Caco-2 (cell line): Measurements from ENCODE around the gene ZBTB5. TPM values are rescaled to one million over a fixed set of nuclear protein-coding genes. Genes with fewer than 3 reads are reported as not detected.

Source experiments
- BruUV-seq: library from RNA; stranded (reverse); fragments of 400-500 nt; replicated peaks from 2 replicates; lab custom pipeline; 2021; lab: Mats Ljungman, UMichigan
- CTCF ChIA-PET: fragments of 300-600 bp; sonication (Branson Sonifier 250); formaldehyde crosslinking; loops from one replicate; lab custom pipeline; 2022; ENCODE audit warnings: antibody characterized with exemption; lab: Charles Lee
- POLR2A ChIA-PET: fragments of 300-600 bp; sonication (Branson Sonifier 250); formaldehyde crosslinking; loops from one replicate; lab custom pipeline; 2022; ENCODE audit warnings: antibody characterized with exemption; lab: Charles Lee
- DNase-seq, 2 experiments: peaks; one replicate each; pipeline versions ENCODE4 v3.0.0 to v3.0.0-alpha.2; 2020 to 2022
- H3K27me3 ChIP-seq: replicated peaks from 2 replicates; pipeline ENCODE4 v1.6.0; 2011; ENCODE audit warnings: low read length; ENCODE audit not compliant: control insufficient read depth, insufficient read depth
- H3K36me3 ChIP-seq: 2 replicates; pipeline ENCODE4 v1.5.1; 2011; ENCODE audit warnings: low read length; ENCODE audit not compliant: control insufficient read depth, insufficient read depth
- H3K4me1 ChIP-seq: fragments of 250-450 bp; sonication (Bioruptor Pico); 2 replicates; pipeline ENCODE4 v1.5.1; 2020; ENCODE audit warnings: mild to moderate bottlenecking
- H3K4me3 ChIP-seq: 2 replicates; pipeline ENCODE4 v1.5.1; 2011; ENCODE audit warnings: low read depth, mild to moderate bottlenecking, control low read depth, low read length
- H3K9me3 ChIP-seq: fragments of 250-450 bp; sonication (Bioruptor Pico); 2 replicates; pipeline ENCODE4 v1.5.1; 2020; ENCODE audit warnings: mild to moderate bottlenecking, moderate library complexity
- H3K27ac Mint-ChIP-seq: one replicate; pipeline ENCODE4 v1.8.0; 2022; ENCODE audit warnings: mixed read lengths; ENCODE audit not compliant: unreplicated experiment
- H3K27me3 Mint-ChIP-seq: one replicate; pipeline ENCODE4 v1.8.0; 2022; ENCODE audit warnings: mixed read lengths; ENCODE audit not compliant: insufficient read depth, unreplicated experiment
- H3K36me3 Mint-ChIP-seq: one replicate; pipeline ENCODE4 v1.8.0; 2022; ENCODE audit warnings: mild to moderate bottlenecking, mixed read lengths; ENCODE audit not compliant: insufficient read depth, unreplicated experiment
- H3K4me1 Mint-ChIP-seq: one replicate; pipeline ENCODE4 v1.8.0; 2022; ENCODE audit warnings: low read depth, mixed read lengths; ENCODE audit not compliant: unreplicated experiment
- H3K4me3 Mint-ChIP-seq: one replicate; pipeline ENCODE4 v1.8.0; 2022; ENCODE audit warnings: mild to moderate bottlenecking, moderate library complexity, mixed read lengths; ENCODE audit not compliant: unreplicated experiment
- H3K9me3 Mint-ChIP-seq: one replicate; pipeline ENCODE4 v1.8.0; 2022; ENCODE audit warnings: mixed read lengths; ENCODE audit not compliant: unreplicated experiment
- CTCF ChIP-seq, 2 experiments: fragments of 200-600 bp in 1 of 2; IDR thresholded peaks; 1 replicate in 1 of 2; 2 replicates in 1 of 2; pipeline versions ENCODE4 v1.5.1 to v1.8.0; 2011 to 2022; ENCODE audit warnings: antibody characterized with exemption in 1 of 2, control low read depth in 1 of 2, inconsistent platforms in 1 of 2, low read depth in 1 of 2, low read length in 1 of 2, mild to moderate bottlenecking in 1 of 2, moderate library complexity in 1 of 2; ENCODE audit not compliant: insufficient read depth in 1 of 2, severe bottlenecking in 1 of 2, unreplicated experiment in 1 of 2
- intact Hi-C: fragments of 100-400 bp; cut with micrococcal nuclease; formaldehyde crosslinking; loops from one replicate; pipeline ENCODE4 v1.10.0; 2022; ENCODE audit not compliant: unreplicated experiment
- total RNA-seq: library from RNA; stranded (reverse); gene quantifications from 2 replicates; pipeline ENCODE4 v1.2.3, GENCODE V29; 2022

The ZBTB5 gene
- total RNA-seq, 1 experiment from 2014 or later = 13.2 TPM

GRCh38 chr9:37407468-37407867 is 57.8 kb downstream of the ZBTB5 start:
- H3K4me1 Mint-ChIP-seq = peaks cover 28% of the 10 kb centered on the region

GRCh38 chr9:37406603-37407401 is 58.4 kb downstream of the ZBTB5 start:
- Mint-ChIP-seq H3K36me3 (no peaks in the 10 kb centered on the region), H3K4me3 (no peak overlapping the region), H3K27me3 (no peaks in the 10 kb centered on the region), H3K4me1 (peaks cover 22% of the 10 kb centered on the region), H3K9me3 (no peaks in the 10 kb centered on the region), H3K27ac (no peak overlapping the region)
- CTCF ChIA-PET = interaction anchor here (0.6 to 1.4 kb wide), 2 partner anchors 11 to 119 kb away, joined by 3 read pairs; no protein-coding TSS in a partner anchor
- Histone ChIP-seq H3K27me3 (no peaks in the 10 kb centered on the region), H3K4me1 (peaks cover 17% of the 10 kb centered on the region), H3K4me3 (no peak overlapping the region), H3K9me3 (no peaks in the 10 kb centered on the region), H3K36me3 (no peaks in the 10 kb centered on the region)
- POLR2A ChIA-PET = no interaction called here
- no peak for TF ChIP-seq CTCF (IDR thresholded peaks at IDR 0.05; ENCODE audit: insufficient read depth in 1 of 2, low read depth in 1 of 2, low read length in 1 of 2, severe bottlenecking in 1 of 2, unreplicated experiment in 1 of 2)
- DNase-seq = no peak
- intact Hi-C loops = no loop called here
- no TSS peak for BruUV-seq

More at GRCh38 chr9:37407468-37407867, 57.8 kb downstream of the ZBTB5 start:
- no peaks in the 10 kb centered on the region for H3K9me3 ChIP-seq
- H3K27ac Mint-ChIP-seq = no peak overlapping the region
- POLR2A ChIA-PET = no interaction called here
- DNase-seq = no peak
- no peak overlapping the region for H3K4me3 ChIP-seq
- H3K36me3 ChIP-seq = no peaks in the 10 kb centered on the region
- H3K4me3 Mint-ChIP-seq = no peak overlapping the region
- H3K27me3 Mint-ChIP-seq = no peaks in the 10 kb centered on the region
- H3K9me3 Mint-ChIP-seq = no peaks in the 10 kb centered on the region
- BruUV-seq = no TSS peak
- H3K4me1 ChIP-seq = peaks cover 17% of the 10 kb centered on the region
- intact Hi-C loops = no loop called here
- no peaks in the 10 kb centered on the region for H3K36me3 Mint-ChIP-seq
- H3K27me3 ChIP-seq = no peaks in the 10 kb centered on the region
- CTCF ChIA-PET = interaction anchor here (0.6 to 1.4 kb wide), 2 partner anchors 11 to 118 kb away, joined by 3 read pairs; no protein-coding TSS in a partner anchor
- TF ChIP-seq CTCF (IDR thresholded peaks at IDR 0.05; ENCODE audit: insufficient read depth in 1 of 2, low read depth in 1 of 2, low read length in 1 of 2, severe bottlenecking in 1 of 2, unreplicated experiment in 1 of 2) = peak in 1 of 2 experiments; percentile 21

GRCh38 chr9:37405764-37406380 is 59.4 kb downstream of the ZBTB5 start:
- Histone ChIP-seq H3K4me3 (no peak overlapping the region), H3K9me3 (no peaks in the 10 kb centered on the region), H3K4me1 (peaks cover 8% of the 10 kb centered on the region), H3K36me3 (no peaks in the 10 kb centered on the region), H3K27me3 (no peaks in the 10 kb centered on the region)
- ChIA-PET POLR2A (no interaction called here), CTCF (interaction anchor here (0.7 kb wide), 1 partner anchor 410 kb away, joined by 3 read pairs; no protein-coding TSS in a partner anchor)
- BruUV-seq = no TSS peak
- Mint-ChIP-seq H3K9me3 (no peaks in the 10 kb centered on the region), H3K27ac (no peak overlapping the region), H3K36me3 (no peaks in the 10 kb centered on the region), H3K4me1 (peaks cover 17% of the 10 kb centered on the region), H3K4me3 (no peak overlapping the region), H3K27me3 (no peaks in the 10 kb centered on the region)
- TF ChIP-seq CTCF (IDR thresholded peaks at IDR 0.05; ENCODE audit: insufficient read depth in 1 of 2, low read depth in 1 of 2, low read length in 1 of 2, severe bottlenecking in 1 of 2, unreplicated experiment in 1 of 2) = no peak
- no peak for DNase-seq
- intact Hi-C loops = no loop called here
